Measurements from ENCODE around the gene DDAH1.

GRCh38 chr1:85463731-85464496, 1.0 kb downstream of the DDAH1 start:
- TF ChIP-seq POLR2A (IDR thresholded peaks at IDR 0.05; ENCODE audit: low read depth, low read length) (no peak), POLR2AphosphoS5 (IDR thresholded peaks at IDR 0.05; ENCODE audit: low read depth, low read length) (no peak), SPI1 (IDR thresholded peaks at IDR 0.05; ENCODE audit: low read depth, low read length) (no peak), TAF1 (IDR thresholded peaks at IDR 0.05; ENCODE audit: low read depth, low read length) (no peak)

All from GM12891 (cell line).